ENCODE measurements around the gene CAMKMT. TPM values are rescaled to one million over a fixed set of nuclear protein-coding genes. Genes with fewer than 3 reads are reported as not detected.

Gene CAMKMT
- 10.4 and 12.5 TPM in 2 replicates for total RNA-seq (2021)
- Bru-seq, nascent RNA: percentile 64 among the genes with signal in this experiment
- BruChase-seq, experiment 1, labeled RNA remaining after a 2-hour chase: percentile 76 among the genes with signal in this experiment
- BruChase-seq, experiment 2, labeled RNA remaining after a 6-hour chase: percentile 83 among the genes with signal in this experiment
- long read RNA-seq, partial matches to known transcripts: 0 of 6 reads
- long read RNA-seq, other reads (novel, unspliced or antisense): 6 of 6 reads

- no TSS peak for BruUV-seq (replicated peaks)
- no peaks in the 10 kb centered on the region for H3K36me3 ChIP-seq (ENCODE audit: insufficient read depth, low read length, poor library complexity, severe bottlenecking)
- no peak for TF ChIP-seq EZH2 (IDR thresholded peaks at IDR 0.05; ENCODE audit: borderline replicate concordance, low read depth, low read length, poor library complexity, severe bottlenecking)
- no peak for TF ChIP-seq CTCF (conservative IDR thresholded peaks at IDR 0.05; ENCODE audit: low read depth, low read length)
- peak; percentile 98 for DNase-seq (ENCODE audit: low spot score)
- H3K27ac ChIP-seq (ENCODE audit: low read depth, low read length, poor library complexity, severe bottlenecking): peak within 1 kb of the TSS; percentile 98
- H3K4me3 ChIP-seq (ENCODE audit: low read depth, low read length, poor library complexity, severe bottlenecking): peak within 1 kb of the TSS; percentile 75
- CTCF ChIA-PET: interaction anchor here (0.9 to 1.7 kb wide), 2 partner anchors 317 to 588 kb away, joined by 3 to 6 read pairs; no protein-coding TSS in a partner anchor
- H3K4me1 ChIP-seq (ENCODE audit: insufficient read depth, low read length, poor library complexity, severe bottlenecking): peaks cover 7% of the 10 kb centered on the region
- intact Hi-C loops (cut with micrococcal nuclease; ENCODE audit: unreplicated experiment): loop anchor here (10.0 kb wide), 1 partner anchor 117 kb away; no protein-coding TSS in a partner anchor
- H3K27me3 ChIP-seq (replicated peaks; ENCODE audit: insufficient read depth, low read depth, low read length, poor library complexity): no peaks in the 10 kb centered on the region
- H3K9me3 ChIP-seq (ENCODE audit: low read depth, low read length, poor library complexity, severe bottlenecking): no peaks in the 10 kb centered on the region
- POLR2A ChIA-PET (ENCODE audit: low non-redundant PET): interaction anchor here (0.6 kb wide), 1 partner anchor 47 kb away, joined by 3 read pairs; no protein-coding TSS in a partner anchor
Observed at GRCh38 chr2:44361330-44362206, at the start of gene CAMKMT, which contains the start of gene PREPL. CAMKMT (plus strand) TSS chr2:44361947. PREPL (minus strand) TSS chr2:44361494; CDS start chr2:44346342, 15,152 bp downstream.

GRCh38 chr2:44314362-44314761 is 47.4 kb upstream of the CAMKMT start:
- no TSS peak for BruUV-seq (replicated peaks)
- Histone ChIP-seq H3K27ac (ENCODE audit: low read depth, low read length, poor library complexity, severe bottlenecking) (no peak overlapping the region), H3K4me3 (ENCODE audit: low read depth, low read length, poor library complexity, severe bottlenecking) (no peak overlapping the region), H3K27me3 (replicated peaks; ENCODE audit: insufficient read depth, low read depth, low read length, poor library complexity) (no peaks in the 10 kb centered on the region), H3K36me3 (ENCODE audit: insufficient read depth, low read length, poor library complexity, severe bottlenecking) (peaks cover 10% of the 10 kb centered on the region), H3K4me1 (ENCODE audit: insufficient read depth, low read length, poor library complexity, severe bottlenecking) (no peaks in the 10 kb centered on the region), H3K9me3 (ENCODE audit: low read depth, low read length, poor library complexity, severe bottlenecking) (peaks cover 22% of the 10 kb centered on the region)
- ChIA-PET POLR2A (ENCODE audit: low non-redundant PET) (no interaction called here), CTCF (no interaction called here)
- TF ChIP-seq CTCF (conservative IDR thresholded peaks at IDR 0.05; ENCODE audit: low read depth, low read length): no peak
- DNase-seq (ENCODE audit: low spot score): no peak
- intact Hi-C loops (cut with micrococcal nuclease; ENCODE audit: unreplicated experiment): no loop called here

- TF ChIP-seq CTCF (conservative IDR thresholded peaks at IDR 0.05; ENCODE audit: low read depth, low read length) (no peak), EZH2 (IDR thresholded peaks at IDR 0.05; ENCODE audit: borderline replicate concordance, low read depth, low read length, poor library complexity, severe bottlenecking) (no peak)
- CTCF ChIA-PET: no interaction called here
Observed at GRCh38 chr2:44315945-44316344, 45.8 kb upstream of the CAMKMT start.

More at GRCh38 chr2:44315945-44316344, 45.8 kb upstream of the CAMKMT start:
- POLR2A ChIA-PET (ENCODE audit: low non-redundant PET): no interaction called here
- no peak overlapping the region for H3K27ac ChIP-seq (ENCODE audit: low read depth, low read length, poor library complexity, severe bottlenecking)
- no peak overlapping the region for H3K4me3 ChIP-seq (ENCODE audit: low read depth, low read length, poor library complexity, severe bottlenecking)
- no peak for DNase-seq (ENCODE audit: low spot score)
- intact Hi-C loops (cut with micrococcal nuclease; ENCODE audit: unreplicated experiment): no loop called here
- peaks cover 6% of the 10 kb centered on the region for H3K9me3 ChIP-seq (ENCODE audit: low read depth, low read length, poor library complexity, severe bottlenecking)
- BruUV-seq (replicated peaks): no TSS peak
- no peaks in the 10 kb centered on the region for H3K4me1 ChIP-seq (ENCODE audit: insufficient read depth, low read length, poor library complexity, severe bottlenecking)
- H3K36me3 ChIP-seq (ENCODE audit: insufficient read depth, low read length, poor library complexity, severe bottlenecking): peaks cover 22% of the 10 kb centered on the region
- no peaks in the 10 kb centered on the region for H3K27me3 ChIP-seq (replicated peaks; ENCODE audit: insufficient read depth, low read depth, low read length, poor library complexity)
